ENCODE measurements around the gene PLA2G1B.

The PLA2G1B gene

GRCh38 chr12:120323772-120324171 is 3.8 kb downstream of the PLA2G1B start:
- DNase-seq = no peak

- no peak for DNase-seq
Measured at GRCh38 chr12:120321382-120322202, 6.0 kb downstream of the PLA2G1B start.

- DNase-seq = peak; percentile 99
Measured at GRCh38 chr12:120317224-120318105, 10.1 kb downstream of the PLA2G1B start.

GRCh38 chr12:120316798-120317223 is 10.8 kb downstream of the PLA2G1B start:
- DNase-seq = no peak

GRCh38 chr12:120314220-120314619 is 13.4 kb downstream of the PLA2G1B start:
- DNase-seq = no peak

- peak; percentile 86 for DNase-seq
Measured at GRCh38 chr12:120301962-120302815, 25.4 kb downstream of the PLA2G1B start, which contains the start of gene SIRT4. TSS of gene SIRT4 (plus strand) at chr12:120302321. CDS start at chr12:120303562, 1,241 bp downstream.

GRCh38 chr12:120292661-120293531 is 34.7 kb downstream of the PLA2G1B start, which contains the start of gene RNU4-1:
TSS of gene RNU4-1 (minus strand) at chr12:120293237.
- DNase-seq = peak; percentile 93

- no peak for DNase-seq
Measured at GRCh38 chr12:120292411-120292660, 35.2 kb downstream of the PLA2G1B start.

- DNase-seq = no peak
Measured at GRCh38 chr12:120290609-120291305, 36.8 kb downstream of the PLA2G1B start.

GRCh38 chr12:120287491-120287890 is 40.1 kb downstream of the PLA2G1B start:
- no peak for DNase-seq

GRCh38 chr12:120286768-120287490 is 40.6 kb downstream of the PLA2G1B start:
- no peak for DNase-seq

GRCh38 chr12:120284381-120284780 is 43.2 kb downstream of the PLA2G1B start:
- DNase-seq = no peak

- DNase-seq = no peak
Measured at GRCh38 chr12:120283318-120283717, 44.3 kb downstream of the PLA2G1B start.

- DNase-seq = no peak
Measured at GRCh38 chr12:120278137-120279069, 49.2 kb downstream of the PLA2G1B start.

GRCh38 chr12:120276734-120277133 is 50.8 kb downstream of the PLA2G1B start:
- no peak for DNase-seq

Measured in DMS79 (cell line).